MM.1S (cell line): Measurements from ENCODE around the gene EFCAB6.

Source experiments
- DNase-seq: peaks from one replicate; pipeline ENCODE4 v3.0.0-alpha.2; 2015
- H2AFZ ChIP-seq: fragments of 300-600 bp; sonication (generic); 2 replicates; pipeline ENCODE4 v1.6.0; 2016; ENCODE audit warnings: antibody characterized with exemption, low read length
- H3F3A ChIP-seq: fragments of 300-600 bp; sonication (generic); 2 replicates; pipeline ENCODE4 v1.6.1; 2016; ENCODE audit warnings: mild to moderate bottlenecking, antibody characterized with exemption, low read length, moderate library complexity, mixed read lengths; ENCODE audit not compliant: insufficient read depth
- H3K27ac ChIP-seq: fragments of 300-600 bp; sonication (generic); 2 replicates; pipeline ENCODE4 v1.5.1; 2016; ENCODE audit warnings: mild to moderate bottlenecking, low read length
- H3K27me3 ChIP-seq: fragments of 300-600 bp; sonication (generic); replicated peaks from 2 replicates; pipeline ENCODE4 v1.6.0; 2016; ENCODE audit warnings: low read length; ENCODE audit not compliant: insufficient read depth
- H3K36me3 ChIP-seq: fragments of 300-600 bp; sonication (generic); replicated peaks from 2 replicates; pipeline ENCODE4 v1.6.1; 2016; ENCODE audit warnings: mild to moderate bottlenecking, low read length, mixed read lengths; ENCODE audit not compliant: insufficient read depth
- H3K4me1 ChIP-seq: fragments of 300-600 bp; sonication (generic); 2 replicates; pipeline ENCODE4 v1.6.1; 2016; ENCODE audit warnings: low read length, mixed read lengths
- H3K4me2 ChIP-seq: fragments of 300-600 bp; sonication (generic); 2 replicates; pipeline ENCODE4 v1.6.0; 2016; ENCODE audit warnings: low read depth, low read length
- H3K4me3 ChIP-seq: fragments of 300-600 bp; sonication (generic); 2 replicates; pipeline ENCODE4 v1.5.1; 2016; ENCODE audit warnings: low read length, mixed read lengths
- H3K79me2 ChIP-seq: fragments of 300-600 bp; sonication (generic); 2 replicates; pipeline ENCODE4 v1.6.1; 2016; ENCODE audit warnings: mixed run types, low read length, mixed read lengths
- H3K9ac ChIP-seq: fragments of 300-600 bp; sonication (generic); 2 replicates; pipeline ENCODE4 v1.6.1; 2016; ENCODE audit warnings: low read length, mixed read lengths
- H3K9me2 ChIP-seq: fragments of 300-600 bp; sonication (generic); replicated peaks from 2 replicates; pipeline ENCODE4 v1.6.1; 2016; ENCODE audit warnings: mild to moderate bottlenecking, low read length, mixed read lengths; ENCODE audit not compliant: insufficient read depth
- H3K9me3 ChIP-seq: fragments of 300-600 bp; sonication (generic); replicated peaks from 2 replicates; pipeline ENCODE4 v1.6.1; 2016; ENCODE audit warnings: mild to moderate bottlenecking, low read length, mixed read lengths; ENCODE audit not compliant: insufficient read depth
- H4K20me1 ChIP-seq: fragments of 300-600 bp; sonication (generic); 2 replicates; pipeline ENCODE4 v1.6.1; 2016; ENCODE audit warnings: mild to moderate bottlenecking, low read length, moderate library complexity, mixed read lengths; ENCODE audit not compliant: insufficient read depth
- EZH2 ChIP-seq: fragments of 300-600 bp; sonication (generic); optimal IDR thresholded peaks from 2 replicates; pipeline ENCODE3; 2017; ENCODE audit warnings: low read depth, mild to moderate bottlenecking, antibody characterized with exemption, low read length, mixed read lengths
- EZH2phosphoT487 ChIP-seq: fragments of 300-600 bp; sonication (generic); IDR thresholded peaks from 2 replicates; pipeline ENCODE4 v1.6.1; 2018; ENCODE audit warnings: antibody characterized with exemption, low read length
- TF ChIP-seq, protein P1 (sequence below): fragments of 300-600 bp; sonication (generic); IDR thresholded peaks from 2 replicates; pipeline ENCODE4 v1.5.1; 2016; ENCODE audit warnings: antibody characterized with exemption, low read length, mixed read lengths

EFCAB6 gene

DNA sequence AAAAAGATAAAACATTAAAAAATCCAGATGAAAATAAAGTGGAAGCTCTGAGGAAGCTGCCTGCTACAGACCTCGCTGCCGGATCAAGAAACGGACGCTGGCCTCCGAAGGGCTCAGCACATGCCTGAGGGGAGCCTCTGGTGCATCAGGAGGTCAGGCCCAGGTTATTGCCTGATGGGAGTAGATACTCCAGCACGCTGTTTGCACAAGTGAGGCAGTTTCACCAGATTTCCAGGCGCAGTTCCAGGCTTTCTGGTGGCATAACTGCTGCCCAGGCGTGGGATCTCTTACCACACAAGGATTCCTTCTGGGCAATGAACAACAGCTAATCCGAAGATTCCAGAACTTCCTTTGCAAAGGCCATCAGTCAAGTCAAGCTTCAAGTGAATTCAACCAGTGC, 246.1 kb downstream of the EFCAB6 start:
- Histone ChIP-seq H3K79me2 (no peaks in the 10 kb centered on the region), H3K9ac (no peak overlapping the region), H3K9me3 (no peaks in the 10 kb centered on the region), H2AFZ (no peak overlapping the region), H3K4me1 (peaks cover 8% of the 10 kb centered on the region), H3K9me2 (no peaks in the 10 kb centered on the region), H3K36me3 (no peaks in the 10 kb centered on the region), H3K4me3 (no peak overlapping the region), H3K27me3 (no peaks in the 10 kb centered on the region), H3K27ac (no peak overlapping the region), H4K20me1 (no peaks in the 10 kb centered on the region), H3F3A (no peaks in the 10 kb centered on the region), H3K4me2 (no peak overlapping the region)
- no peak for TF ChIP-seq EZH2phosphoT487
- TF ChIP-seq, protein P1, sequence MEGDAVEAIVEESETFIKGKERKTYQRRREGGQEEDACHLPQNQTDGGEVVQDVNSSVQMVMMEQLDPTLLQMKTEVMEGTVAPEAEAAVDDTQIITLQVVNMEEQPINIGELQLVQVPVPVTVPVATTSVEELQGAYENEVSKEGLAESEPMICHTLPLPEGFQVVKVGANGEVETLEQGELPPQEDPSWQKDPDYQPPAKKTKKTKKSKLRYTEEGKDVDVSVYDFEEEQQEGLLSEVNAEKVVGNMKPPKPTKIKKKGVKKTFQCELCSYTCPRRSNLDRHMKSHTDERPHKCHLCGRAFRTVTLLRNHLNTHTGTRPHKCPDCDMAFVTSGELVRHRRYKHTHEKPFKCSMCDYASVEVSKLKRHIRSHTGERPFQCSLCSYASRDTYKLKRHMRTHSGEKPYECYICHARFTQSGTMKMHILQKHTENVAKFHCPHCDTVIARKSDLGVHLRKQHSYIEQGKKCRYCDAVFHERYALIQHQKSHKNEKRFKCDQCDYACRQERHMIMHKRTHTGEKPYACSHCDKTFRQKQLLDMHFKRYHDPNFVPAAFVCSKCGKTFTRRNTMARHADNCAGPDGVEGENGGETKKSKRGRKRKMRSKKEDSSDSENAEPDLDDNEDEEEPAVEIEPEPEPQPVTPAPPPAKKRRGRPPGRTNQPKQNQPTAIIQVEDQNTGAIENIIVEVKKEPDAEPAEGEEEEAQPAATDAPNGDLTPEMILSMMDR: no peak
- TF ChIP-seq EZH2: no peak
- DNase-seq: no peak

DNA sequence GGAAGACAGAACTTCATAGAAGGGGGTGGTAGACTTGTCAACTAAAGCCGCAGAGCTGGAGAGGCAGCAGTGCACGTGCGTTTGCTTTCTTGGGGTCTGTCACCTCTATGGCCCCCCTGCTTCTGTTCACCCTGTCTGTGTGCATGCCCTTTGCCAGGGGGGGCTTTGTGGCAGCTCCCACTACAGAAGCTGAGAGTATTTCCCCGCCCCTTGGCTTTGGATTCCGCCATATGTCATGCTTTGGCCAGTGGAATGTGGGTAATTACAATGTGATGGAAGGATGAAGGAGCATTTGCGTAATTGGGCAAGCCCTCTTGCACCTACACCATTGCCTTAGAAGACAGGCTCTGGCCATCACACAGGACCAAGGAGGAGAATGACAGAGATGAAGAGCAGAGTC, 247.2 kb downstream of the EFCAB6 start:
- Histone ChIP-seq H3K4me3 (no peak overlapping the region), H3K9me3 (no peaks in the 10 kb centered on the region), H3K27ac (no peak overlapping the region), H3K4me1 (0 out of 2 replicates have a peak, but pooled peaks cover under 1% of the 10 kb centered on the region), H3K4me2 (no peak overlapping the region), H3K79me2 (no peaks in the 10 kb centered on the region), H3K27me3 (no peaks in the 10 kb centered on the region), H3K9ac (no peak overlapping the region), H3F3A (no peaks in the 10 kb centered on the region), H4K20me1 (no peaks in the 10 kb centered on the region), H3K36me3 (no peaks in the 10 kb centered on the region), H3K9me2 (no peaks in the 10 kb centered on the region), H2AFZ (no peak overlapping the region)
- TF ChIP-seq EZH2phosphoT487: no peak
- no peak for TF ChIP-seq EZH2
- TF ChIP-seq, protein P1: no peak
- no peak for DNase-seq

DNA sequence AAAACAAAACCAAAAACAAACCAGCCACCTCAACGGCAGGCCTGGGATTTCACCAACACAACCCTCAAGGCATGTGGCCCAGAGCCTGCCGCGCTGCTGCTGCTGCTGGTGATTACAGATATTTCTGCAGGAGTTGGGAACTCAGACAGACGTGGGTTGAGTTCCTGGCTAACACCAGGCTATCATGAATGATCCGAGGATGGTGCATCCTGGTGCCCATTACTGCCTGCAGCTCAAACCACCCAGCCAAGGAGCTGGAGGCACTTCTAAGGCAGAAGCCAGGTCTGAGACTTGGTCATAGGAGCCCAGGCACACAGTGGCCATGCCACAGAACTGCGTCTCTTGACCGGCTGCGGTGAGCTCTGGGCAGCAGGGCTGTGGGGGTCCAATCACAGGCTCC, 248.5 kb downstream of the EFCAB6 start:
- Histone ChIP-seq H3K27me3 (no peaks in the 10 kb centered on the region), H3F3A (no peaks in the 10 kb centered on the region), H3K4me2 (no peak overlapping the region), H4K20me1 (no peaks in the 10 kb centered on the region), H3K9me3 (no peaks in the 10 kb centered on the region), H3K36me3 (no peaks in the 10 kb centered on the region), H3K79me2 (no peaks in the 10 kb centered on the region), H3K9me2 (no peaks in the 10 kb centered on the region), H2AFZ (no peak overlapping the region), H3K27ac (no peak overlapping the region), H3K4me3 (no peak overlapping the region), H3K9ac (no peak overlapping the region), H3K4me1 (no peaks in the 10 kb centered on the region)
- TF ChIP-seq EZH2 (no peak), EZH2phosphoT487 (no peak)
- TF ChIP-seq, protein P1: no peak
- DNase-seq: no peak
